CD14-positive monocyte (primary cell): Measurements from ENCODE around the gene DPP10. TPM values are rescaled to one million over a fixed set of nuclear protein-coding genes. Genes with fewer than 3 reads are reported as not detected.

Source experiments
- DNase-seq, 3 donors: peaks; one replicate each; pipeline ENCODE4 v3.0.0-alpha.2; 2011 to 2022
- H2AFZ ChIP-seq: 2 replicates; pipeline ENCODE4 v1.6.0; 2012; ENCODE audit warnings: mild to moderate bottlenecking, low read depth, low read length, inconsistent platforms; ENCODE audit not compliant: insufficient read depth, poor library complexity, severe bottlenecking
- H3K27ac ChIP-seq, 2 donors: 1 replicate in 1 of 2; 2 replicates in 1 of 2; pipeline ENCODE4 v1.5.1; 2012 to 2013; ENCODE audit warnings: low read length in 2 of 2, control low read depth in 1 of 2, inconsistent platforms in 1 of 2, low read depth in 1 of 2, mild to moderate bottlenecking in 1 of 2
- H3K27me3 ChIP-seq, 2 donors: one replicate each; pipeline versions ENCODE4 v1.6.0 to v1.6.1; 2011 to 2013; ENCODE audit warnings: low read length in 2 of 2; ENCODE audit not compliant: control insufficient read depth in 2 of 2, insufficient read depth in 2 of 2
- H3K36me3 ChIP-seq, 2 donors: replicated peaks in 1 of 2; 1 replicate in 1 of 2; 2 replicates in 1 of 2; pipeline versions ENCODE4 v1.5.1 to v1.6.1; 2012 to 2013; ENCODE audit warnings: low read length in 2 of 2, control low read depth in 1 of 2, inconsistent platforms in 1 of 2, mild to moderate bottlenecking in 1 of 2; ENCODE audit not compliant: insufficient read depth in 2 of 2, control insufficient read depth in 1 of 2
- H3K4me1 ChIP-seq, 2 donors: 1 replicate in 1 of 2; 2 replicates in 1 of 2; pipeline versions ENCODE4 v1.5.1 to v1.6.1; 2012 to 2013; ENCODE audit warnings: low read length in 2 of 2, control low read depth in 1 of 2, inconsistent platforms in 1 of 2, mild to moderate bottlenecking in 1 of 2, moderate library complexity in 1 of 2; ENCODE audit not compliant: insufficient read depth in 2 of 2, control insufficient read depth in 1 of 2
- H3K4me2 ChIP-seq: replicated peaks from 2 replicates; pipeline ENCODE3; 2012; ENCODE audit warnings: low read length, moderate library complexity, mild to moderate bottlenecking; ENCODE audit not compliant: poor library complexity, severe bottlenecking; ENCODE audit errors: extremely low read depth
- H3K4me3 ChIP-seq, 3 experiments: fragments of 200-600 bp in 1 of 3; sonication (generic) in 1 of 3; replicated peaks in 1 of 3; 1 replicate in 2 of 3; 2 replicates in 1 of 3; pipeline ENCODE4 v1.5.1; 2011 to 2013; ENCODE audit warnings: low read length in 3 of 3, mild to moderate bottlenecking in 3 of 3, control low read depth in 2 of 3, low read depth in 2 of 3, inconsistent platforms in 1 of 3, moderate library complexity in 1 of 3
- H3K79me2 ChIP-seq: 2 replicates; pipeline ENCODE4 v1.6.0; 2012; ENCODE audit warnings: mild to moderate bottlenecking, control low read depth, inconsistent platforms, low read length, moderate library complexity; ENCODE audit not compliant: insufficient read depth
- H3K9ac ChIP-seq: 2 replicates; pipeline ENCODE4 v1.6.0; 2017; ENCODE audit warnings: low read length, mild to moderate bottlenecking; ENCODE audit not compliant: insufficient read depth, poor library complexity, severe bottlenecking
- H3K9me3 ChIP-seq, 2 donors: replicated peaks in 1 of 2; 1 replicate in 1 of 2; 2 replicates in 1 of 2; pipeline versions ENCODE4 v1.5.1 to v1.6.1; 2012 to 2013; ENCODE audit warnings: low read length in 2 of 2, control low read depth in 1 of 2; ENCODE audit not compliant: control insufficient read depth in 1 of 2, insufficient read depth in 1 of 2
- H4K20me1 ChIP-seq: 2 replicates; pipeline ENCODE4 v1.6.0; 2012; ENCODE audit warnings: mild to moderate bottlenecking, low read length, control low read depth, moderate library complexity; ENCODE audit not compliant: insufficient read depth
- H3K27ac Mint-ChIP-seq, 7 donors: one replicate each; pipeline ENCODE4 v1.8.0; 2020; ENCODE audit warnings: mild to moderate bottlenecking in 7 of 7, mixed read lengths in 7 of 7, moderate library complexity in 6 of 7, inconsistent platforms in 2 of 7
- H3K27me3 Mint-ChIP-seq, 3 donors: one replicate each; pipeline ENCODE4 v1.8.0; 2021 to 2022; ENCODE audit warnings: low read depth in 3 of 3, mild to moderate bottlenecking in 3 of 3, mixed read lengths in 3 of 3, moderate library complexity in 3 of 3, inconsistent platforms in 1 of 3
- H3K36me3 Mint-ChIP-seq, 2 donors: one replicate each; pipeline ENCODE4 v1.8.0; 2020; ENCODE audit warnings: mixed read lengths in 2 of 2, inconsistent platforms in 1 of 2, mild to moderate bottlenecking in 1 of 2
- H3K4me1 Mint-ChIP-seq: one replicate; pipeline ENCODE4 v1.8.0; 2020; ENCODE audit warnings: mild to moderate bottlenecking, mixed read lengths
- H3K4me3 Mint-ChIP-seq, 2 donors: one replicate each; pipeline ENCODE4 v1.8.0; 2020; ENCODE audit warnings: mild to moderate bottlenecking in 2 of 2, mixed read lengths in 2 of 2, moderate library complexity in 1 of 2
- H3K9me3 Mint-ChIP-seq, 7 donors: one replicate each; pipeline ENCODE4 v1.8.0; 2020 to 2022; ENCODE audit warnings: mixed read lengths in 7 of 7, mild to moderate bottlenecking in 6 of 7, moderate library complexity in 6 of 7, inconsistent platforms in 2 of 7
- WGBS: methylation state at CpG from one replicate; pipeline ENCODE4 v1.1.5; 2013; ENCODE audit warnings: missing lambda C conversion rate; ENCODE audit not compliant: insufficient coverage; 5-methylcytosine and 5-hydroxymethylcytosine counted together
- intact Hi-C, 2 donors: fragments of 100-400 bp; cut with micrococcal nuclease; formaldehyde crosslinking; loops; one replicate each; pipeline versions ENCODE4 v1.15.0 to v1.15.1; 2023
- polyA plus RNA-seq, 3 donors: library from polyadenylated mRNA; depleted of rRNA in 1 of 3; unstranded in 2 of 3; stranded (reverse) in 1 of 3; fragments of 300-500 nt in 2 of 3; fragments of >200 nt in 1 of 3; fragmentation: Illumina TruSeq in 2 of 3; gene quantifications; 1 replicate in 2 of 3; 2 replicates in 1 of 3; pipeline ENCODE4 v1.2.3, GENCODE V29; 2012 to 2021
- TF ChIP-seq, protein P1 (sequence below): fragments of 200-600 bp; IDR thresholded peaks from one replicate; pipeline ENCODE4 v1.8.0; 2022; ENCODE audit warnings: antibody characterized with exemption, mild to moderate bottlenecking

The DPP10 gene
- polyA plus RNA-seq, 3 donors, result not detected

GRCh38 chr2:115396579-115396978, 954.1 kb downstream of the DPP10 start:
- Histone ChIP-seq H3K36me3 (no peaks in the 10 kb centered on the region), H4K20me1 (no peaks in the 10 kb centered on the region), H3K4me3 (no peak overlapping the region), H3K27me3 (no peaks in the 10 kb centered on the region), H2AFZ (no peak overlapping the region), H3K9me3 (peaks cover 5 to 11% of the 10 kb centered on the region in 2 donors), H3K4me2 (no peak overlapping the region), H3K27ac (no peak overlapping the region), H3K4me1 (no peaks in the 10 kb centered on the region), H3K9ac (no peak overlapping the region), H3K79me2 (no peaks in the 10 kb centered on the region)
- 32% methylated on average over 2 of the region's 5 CpGs for WGBS
- no peak overlapping the region for H3K27ac Mint-ChIP-seq
- no peaks in the 10 kb centered on the region for H3K36me3 Mint-ChIP-seq
- DNase-seq, result no peak
- peaks cover 0 to 9% (median 5%) of the 10 kb centered on the region in 7 donors for H3K9me3 Mint-ChIP-seq
- intact Hi-C loops, result no loop called here
- TF ChIP-seq, protein P1, sequence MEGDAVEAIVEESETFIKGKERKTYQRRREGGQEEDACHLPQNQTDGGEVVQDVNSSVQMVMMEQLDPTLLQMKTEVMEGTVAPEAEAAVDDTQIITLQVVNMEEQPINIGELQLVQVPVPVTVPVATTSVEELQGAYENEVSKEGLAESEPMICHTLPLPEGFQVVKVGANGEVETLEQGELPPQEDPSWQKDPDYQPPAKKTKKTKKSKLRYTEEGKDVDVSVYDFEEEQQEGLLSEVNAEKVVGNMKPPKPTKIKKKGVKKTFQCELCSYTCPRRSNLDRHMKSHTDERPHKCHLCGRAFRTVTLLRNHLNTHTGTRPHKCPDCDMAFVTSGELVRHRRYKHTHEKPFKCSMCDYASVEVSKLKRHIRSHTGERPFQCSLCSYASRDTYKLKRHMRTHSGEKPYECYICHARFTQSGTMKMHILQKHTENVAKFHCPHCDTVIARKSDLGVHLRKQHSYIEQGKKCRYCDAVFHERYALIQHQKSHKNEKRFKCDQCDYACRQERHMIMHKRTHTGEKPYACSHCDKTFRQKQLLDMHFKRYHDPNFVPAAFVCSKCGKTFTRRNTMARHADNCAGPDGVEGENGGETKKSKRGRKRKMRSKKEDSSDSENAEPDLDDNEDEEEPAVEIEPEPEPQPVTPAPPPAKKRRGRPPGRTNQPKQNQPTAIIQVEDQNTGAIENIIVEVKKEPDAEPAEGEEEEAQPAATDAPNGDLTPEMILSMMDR, result no peak
- H3K4me3 Mint-ChIP-seq, result no peak overlapping the region
- H3K27me3 Mint-ChIP-seq, result peaks cover 0 to 2% (median 0%) of the 10 kb centered on the region in 3 donors
- no peaks in the 10 kb centered on the region for H3K4me1 Mint-ChIP-seq

DNA sequence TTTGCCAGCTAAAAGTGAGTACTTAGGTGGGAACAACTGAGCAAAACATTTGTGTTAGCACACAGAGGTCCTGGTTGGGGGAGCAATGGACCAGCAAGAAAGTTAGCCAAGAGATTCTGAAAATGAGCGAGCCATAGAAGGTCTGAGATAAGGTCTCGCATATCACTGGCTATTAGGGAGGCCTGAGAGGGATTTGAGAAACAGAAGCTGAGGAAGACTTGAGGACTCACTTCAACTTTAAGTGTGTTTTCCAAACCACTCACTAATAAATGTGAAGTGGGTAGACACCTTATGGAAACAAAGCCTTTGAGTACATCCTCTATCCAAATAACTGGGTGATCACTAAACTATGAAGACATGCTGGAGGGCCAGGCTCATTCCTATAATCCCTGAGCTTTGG, 958.5 kb downstream of the DPP10 start:
- DNase-seq, result no peak
- 100% methylated on average over 2 of the region's 2 CpGs for WGBS
- H3K9ac ChIP-seq, result no peak overlapping the region
- no peaks in the 10 kb centered on the region for H3K36me3 Mint-ChIP-seq
- TF ChIP-seq, protein P1, result no peak
- H3K4me2 ChIP-seq, result no peak overlapping the region
- intact Hi-C loops, result no loop called here
- H2AFZ ChIP-seq, result no peak overlapping the region
- no peaks in the 10 kb centered on the region for H3K36me3 ChIP-seq
- no peak overlapping the region for H3K27ac ChIP-seq
- no peak overlapping the region for H3K4me3 Mint-ChIP-seq
- H3K27ac Mint-ChIP-seq, result no peak overlapping the region
- H3K4me1 Mint-ChIP-seq, result no peaks in the 10 kb centered on the region
- no peaks in the 10 kb centered on the region for H4K20me1 ChIP-seq
- H3K27me3 ChIP-seq, result no peaks in the 10 kb centered on the region
- no peaks in the 10 kb centered on the region for H3K27me3 Mint-ChIP-seq
- H3K4me1 ChIP-seq, result no peaks in the 10 kb centered on the region
- H3K9me3 Mint-ChIP-seq, result peaks cover 1 to 12% (median 9%) of the 10 kb centered on the region in 7 donors
- no peak overlapping the region for H3K4me3 ChIP-seq
- H3K9me3 ChIP-seq, result peaks cover 5 to 18% of the 10 kb centered on the region in 2 donors
- no peaks in the 10 kb centered on the region for H3K79me2 ChIP-seq
